ENCODE measurements around the gene KRT80. TPM values are rescaled to one million over a fixed set of nuclear protein-coding genes. Genes with fewer than 3 reads are reported as not detected.

Gene KRT80
- total RNA-seq, 1 donor from 2014 or later, result not detected

DNA sequence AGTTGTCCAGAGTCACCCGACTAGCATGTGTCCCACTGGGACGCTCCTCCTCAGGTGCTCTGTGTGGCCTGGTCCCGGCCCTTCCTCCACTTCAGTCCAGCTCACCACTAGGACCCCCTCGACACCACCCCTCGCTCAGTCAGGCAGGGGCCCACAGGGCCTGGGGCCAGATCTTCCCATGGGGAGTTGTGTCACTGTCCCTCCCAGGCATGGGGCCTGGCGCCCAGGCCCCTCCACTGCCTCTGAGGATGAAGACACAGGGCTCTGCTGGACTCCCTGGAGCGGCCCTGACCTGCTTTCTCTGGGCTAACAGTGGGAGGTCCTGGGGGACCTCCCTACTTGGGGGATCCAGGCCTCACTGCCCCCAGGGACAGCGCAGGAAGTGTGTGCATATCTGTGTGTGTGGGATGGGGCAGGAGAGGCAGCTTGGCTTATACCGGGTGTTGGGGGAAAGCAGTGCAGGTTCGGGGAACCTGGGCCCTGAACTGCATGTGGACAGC is 43.8 kb downstream of the KRT80 start:
- no peak for DNase-seq
- TF ChIP-seq, protein P1, sequence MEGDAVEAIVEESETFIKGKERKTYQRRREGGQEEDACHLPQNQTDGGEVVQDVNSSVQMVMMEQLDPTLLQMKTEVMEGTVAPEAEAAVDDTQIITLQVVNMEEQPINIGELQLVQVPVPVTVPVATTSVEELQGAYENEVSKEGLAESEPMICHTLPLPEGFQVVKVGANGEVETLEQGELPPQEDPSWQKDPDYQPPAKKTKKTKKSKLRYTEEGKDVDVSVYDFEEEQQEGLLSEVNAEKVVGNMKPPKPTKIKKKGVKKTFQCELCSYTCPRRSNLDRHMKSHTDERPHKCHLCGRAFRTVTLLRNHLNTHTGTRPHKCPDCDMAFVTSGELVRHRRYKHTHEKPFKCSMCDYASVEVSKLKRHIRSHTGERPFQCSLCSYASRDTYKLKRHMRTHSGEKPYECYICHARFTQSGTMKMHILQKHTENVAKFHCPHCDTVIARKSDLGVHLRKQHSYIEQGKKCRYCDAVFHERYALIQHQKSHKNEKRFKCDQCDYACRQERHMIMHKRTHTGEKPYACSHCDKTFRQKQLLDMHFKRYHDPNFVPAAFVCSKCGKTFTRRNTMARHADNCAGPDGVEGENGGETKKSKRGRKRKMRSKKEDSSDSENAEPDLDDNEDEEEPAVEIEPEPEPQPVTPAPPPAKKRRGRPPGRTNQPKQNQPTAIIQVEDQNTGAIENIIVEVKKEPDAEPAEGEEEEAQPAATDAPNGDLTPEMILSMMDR (IDR thresholded peaks at IDR 0.05; ENCODE audit: partially characterized antibody, unreplicated experiment), result no peak
- H3K27ac Mint-ChIP-seq (ENCODE audit: unreplicated experiment), result no peak overlapping the region
- H3K27me3 Mint-ChIP-seq (ENCODE audit: unreplicated experiment), result peaks cover 9% of the 10 kb centered on the region
- H3K9me3 Mint-ChIP-seq (ENCODE audit: unreplicated experiment), result peaks cover 1% of the 10 kb centered on the region
- no peaks in the 10 kb centered on the region for H3K36me3 Mint-ChIP-seq (ENCODE audit: unreplicated experiment)
- no peaks in the 10 kb centered on the region for H3K4me1 Mint-ChIP-seq (ENCODE audit: low read depth, unreplicated experiment)
- H3K4me3 Mint-ChIP-seq (ENCODE audit: unreplicated experiment), result no peak overlapping the region

GRCh38 chr12:52147367-52147963 is 44.3 kb downstream of the KRT80 start:
- no peak for DNase-seq
- peaks cover 9% of the 10 kb centered on the region for H3K27me3 Mint-ChIP-seq (ENCODE audit: unreplicated experiment)
- H3K36me3 Mint-ChIP-seq (ENCODE audit: unreplicated experiment), result no peaks in the 10 kb centered on the region
- no peaks in the 10 kb centered on the region for H3K4me1 Mint-ChIP-seq (ENCODE audit: low read depth, unreplicated experiment)
- H3K4me3 Mint-ChIP-seq (ENCODE audit: unreplicated experiment), result no peak overlapping the region
- peaks cover 1% of the 10 kb centered on the region for H3K9me3 Mint-ChIP-seq (ENCODE audit: unreplicated experiment)
- no peak overlapping the region for H3K27ac Mint-ChIP-seq (ENCODE audit: unreplicated experiment)
- TF ChIP-seq, protein P1 (IDR thresholded peaks at IDR 0.05; ENCODE audit: partially characterized antibody, unreplicated experiment), result no peak

- Mint-ChIP-seq H3K9me3 (ENCODE audit: unreplicated experiment) (peaks cover 1% of the 10 kb centered on the region), H3K36me3 (ENCODE audit: unreplicated experiment) (no peaks in the 10 kb centered on the region), H3K4me3 (ENCODE audit: unreplicated experiment) (no peak overlapping the region), H3K4me1 (ENCODE audit: low read depth, unreplicated experiment) (no peaks in the 10 kb centered on the region), H3K27me3 (ENCODE audit: unreplicated experiment) (peaks cover 9% of the 10 kb centered on the region), H3K27ac (ENCODE audit: unreplicated experiment) (no peak overlapping the region)
- no peak for DNase-seq
- TF ChIP-seq, protein P1 (IDR thresholded peaks at IDR 0.05; ENCODE audit: partially characterized antibody, unreplicated experiment), result no peak
These were observed 44.9 kb downstream of the KRT80 start for GRCh38 chr12:52146822-52147366.

- Mint-ChIP-seq H3K27ac (ENCODE audit: unreplicated experiment) (no peak overlapping the region), H3K4me3 (ENCODE audit: unreplicated experiment) (no peak overlapping the region), H3K36me3 (ENCODE audit: unreplicated experiment) (no peaks in the 10 kb centered on the region), H3K27me3 (ENCODE audit: unreplicated experiment) (peaks cover 12% of the 10 kb centered on the region), H3K9me3 (ENCODE audit: unreplicated experiment) (no peaks in the 10 kb centered on the region), H3K4me1 (ENCODE audit: low read depth, unreplicated experiment) (no peaks in the 10 kb centered on the region)
- TF ChIP-seq, protein P1 (IDR thresholded peaks at IDR 0.05; ENCODE audit: partially characterized antibody, unreplicated experiment), result no peak
- DNase-seq, result no peak
These were observed 45.6 kb downstream of the KRT80 start for GRCh38 chr12:52146089-52146821.
